Left lung (tissue), 10 donors: ENCODE data around the gene TRIM46. TPM values are rescaled to one million over a fixed set of nuclear protein-coding genes. Genes with fewer than 3 reads are reported as not detected.

Experiments
- ATAC-seq: fragments of 200-7000 bp; cut with Tn5 transposase; one replicate; pipeline ENCODE4 v1.9.1; 2020; ENCODE audit warnings: moderate library complexity
- DNase-seq, 4 donors: peaks; one replicate each; pipeline ENCODE4 v3.0.0-alpha.2; 2013 to 2020
- H3K27ac ChIP-seq, 2 donors: fragments of 200-600 bp; sonication (generic) in 1 of 2; one replicate each; pipeline versions ENCODE4 v1.5.0 to v1.8.0; 2020 to 2021
- H3K27me3 ChIP-seq, 2 donors: fragments of 200-600 bp; sonication (generic) in 1 of 2; one replicate each; pipeline versions ENCODE4 v1.5.0 to v1.8.0; 2020 to 2021
- H3K36me3 ChIP-seq, 2 donors: fragments of 200-600 bp; sonication (generic) in 1 of 2; one replicate each; pipeline versions ENCODE4 v1.5.0 to v1.8.0; 2020 to 2021
- H3K4me1 ChIP-seq, 2 donors: fragments of 200-600 bp; one replicate each; pipeline ENCODE4 v1.8.0; 2021
- H3K4me3 ChIP-seq, 2 donors: fragments of 200-600 bp; sonication (generic) in 1 of 2; one replicate each; pipeline versions ENCODE4 v1.5.0 to v1.8.0; 2020 to 2021; ENCODE audit warnings: mild to moderate bottlenecking in 1 of 2
- H3K9me3 ChIP-seq, 2 donors: fragments of 200-600 bp; sonication (generic) in 1 of 2; one replicate each; pipeline versions ENCODE4 v1.5.0 to v1.8.0; 2020 to 2021
- CTCF ChIP-seq, 2 donors: fragments of 200-600 bp; sonication (generic) in 1 of 2; IDR thresholded peaks; one replicate each; pipeline versions ENCODE4 v1.5.0 to v1.8.0; 2021; ENCODE audit warnings: antibody characterized with exemption in 2 of 2
- intact Hi-C, 2 donors: fragments of 100-400 bp; cut with DNase I; formaldehyde crosslinking; loops; one replicate each; pipeline versions ENCODE4 v1.11.2 to v1.14.2; 2022
- polyA plus RNA-seq, 6 donors: library from polyadenylated mRNA; unstranded; fragments of 120-200 nt; gene quantifications; one replicate each; pipeline ENCODE4 v1.2.1, GENCODE V29; 2013; ENCODE audit not compliant: insufficient read length in 6 of 6
- total RNA-seq, 2 donors: library from RNA; stranded (reverse); fragmentation: NEBNext Ultra II Directional; extraction: Animal tissue kit (Norgen Biotek cat#: 25700); gene quantifications; one replicate each; pipeline ENCODE4 v1.2.1, GENCODE V29; 2021
- donor health status: DM: no; HTN: yes; CAD: no.
- donor health status: DM: no; HTN: no; CAD: no.

Gene TRIM46
- total and polyA plus RNA-seq, 8 donors, result 0.45 to 6.2 (median 4.2) TPM

GRCh38 chr1:155125946-155126555 is 47.6 kb upstream of the TRIM46 start:
- ATAC-seq (peak; percentile 41), DNase-seq (peak in 3 of 4 donors; percentile 57 to 86 (median 69))
- H3K4me1 ChIP-seq, result peaks cover 33 to 61% of the 10 kb centered on the region in 2 donors
- intact Hi-C loops, result no loop called here
- H3K9me3 ChIP-seq, result no peaks in the 10 kb centered on the region
- H3K4me3 ChIP-seq, result peak overlapping the region in 1 of 2 donors; percentile 66
- TF ChIP-seq CTCF (IDR thresholded peaks at IDR 0.05), result no peak
- H3K27ac ChIP-seq, result peak overlapping the region; percentile 84 to 86
- H3K36me3 ChIP-seq, result peaks cover 0 to under 1% of the 10 kb centered on the region in 2 donors
- peaks cover 0 to 57% of the 10 kb centered on the region in 2 donors for H3K27me3 ChIP-seq

GRCh38 chr1:155126556-155127104 is 47.0 kb upstream of the TRIM46 start:
- peak overlapping the region; percentile 84 to 86 for H3K27ac ChIP-seq
- peaks cover 33 to 65% of the 10 kb centered on the region in 2 donors for H3K4me1 ChIP-seq
- ATAC-seq, result peak; percentile 64
- TF ChIP-seq CTCF (IDR thresholded peaks at IDR 0.05), result no peak
- peaks cover 0 to 6% of the 10 kb centered on the region in 2 donors for H3K36me3 ChIP-seq
- intact Hi-C loops, result no loop called here
- peaks cover 0 to 57% of the 10 kb centered on the region in 2 donors for H3K27me3 ChIP-seq
- peak in 3 of 4 donors; percentile 68 to 90 (median 88) for DNase-seq
- no peaks in the 10 kb centered on the region for H3K9me3 ChIP-seq
- H3K4me3 ChIP-seq, result peak overlapping the region; percentile 66 to 69

GRCh38 chr1:155127105-155127966 is 46.3 kb upstream of the TRIM46 start, which contains the start of gene EFNA1:
TSS of gene EFNA1 (plus strand) at chr1:155127876. CDS start at chr1:155127978, 102 bp downstream.
- DNase-seq, result peak; percentile 41 to 91 (median 74)
- peaks cover 33 to 71% of the 10 kb centered on the region in 2 donors for H3K4me1 ChIP-seq
- H3K4me3 ChIP-seq, result peak within 1 kb of the TSS; percentile 66 to 69
- H3K27me3 ChIP-seq, result peaks cover 0 to 57% of the 10 kb centered on the region in 2 donors
- intact Hi-C loops, result no loop called here
- H3K27ac ChIP-seq, result peak within 1 kb of the TSS; percentile 84 to 86
- H3K9me3 ChIP-seq, result no peaks in the 10 kb centered on the region
- no peak for TF ChIP-seq CTCF (IDR thresholded peaks at IDR 0.05)
- peak; percentile 50 for ATAC-seq
- H3K36me3 ChIP-seq, result peaks cover 0 to 12% of the 10 kb centered on the region in 2 donors

GRCh38 chr1:155127967-155128754 is 45.5 kb upstream of the TRIM46 start:
- Histone ChIP-seq H3K27me3 (peaks cover 0 to 57% of the 10 kb centered on the region in 2 donors), H3K4me1 (peaks cover 33 to 77% of the 10 kb centered on the region in 2 donors), H3K36me3 (peaks cover 0 to 19% of the 10 kb centered on the region in 2 donors), H3K9me3 (no peaks in the 10 kb centered on the region), H3K4me3 (peak overlapping the region; percentile 66 to 69), H3K27ac (peak overlapping the region; percentile 84 to 86)
- DNase-seq, result no peak
- intact Hi-C loops, result no loop called here
- no peak for ATAC-seq
- no peak for TF ChIP-seq CTCF (IDR thresholded peaks at IDR 0.05)
